ENCODE measurements around the gene HMCN1. TPM values are rescaled to one million over a fixed set of nuclear protein-coding genes. Genes with fewer than 3 reads are reported as not detected.

The HMCN1 gene
- total RNA-seq, result 0.05 and 2.2 TPM in 2 replicates
- 0.26 TPM for polyA plus RNA-seq (2012)

DNA sequence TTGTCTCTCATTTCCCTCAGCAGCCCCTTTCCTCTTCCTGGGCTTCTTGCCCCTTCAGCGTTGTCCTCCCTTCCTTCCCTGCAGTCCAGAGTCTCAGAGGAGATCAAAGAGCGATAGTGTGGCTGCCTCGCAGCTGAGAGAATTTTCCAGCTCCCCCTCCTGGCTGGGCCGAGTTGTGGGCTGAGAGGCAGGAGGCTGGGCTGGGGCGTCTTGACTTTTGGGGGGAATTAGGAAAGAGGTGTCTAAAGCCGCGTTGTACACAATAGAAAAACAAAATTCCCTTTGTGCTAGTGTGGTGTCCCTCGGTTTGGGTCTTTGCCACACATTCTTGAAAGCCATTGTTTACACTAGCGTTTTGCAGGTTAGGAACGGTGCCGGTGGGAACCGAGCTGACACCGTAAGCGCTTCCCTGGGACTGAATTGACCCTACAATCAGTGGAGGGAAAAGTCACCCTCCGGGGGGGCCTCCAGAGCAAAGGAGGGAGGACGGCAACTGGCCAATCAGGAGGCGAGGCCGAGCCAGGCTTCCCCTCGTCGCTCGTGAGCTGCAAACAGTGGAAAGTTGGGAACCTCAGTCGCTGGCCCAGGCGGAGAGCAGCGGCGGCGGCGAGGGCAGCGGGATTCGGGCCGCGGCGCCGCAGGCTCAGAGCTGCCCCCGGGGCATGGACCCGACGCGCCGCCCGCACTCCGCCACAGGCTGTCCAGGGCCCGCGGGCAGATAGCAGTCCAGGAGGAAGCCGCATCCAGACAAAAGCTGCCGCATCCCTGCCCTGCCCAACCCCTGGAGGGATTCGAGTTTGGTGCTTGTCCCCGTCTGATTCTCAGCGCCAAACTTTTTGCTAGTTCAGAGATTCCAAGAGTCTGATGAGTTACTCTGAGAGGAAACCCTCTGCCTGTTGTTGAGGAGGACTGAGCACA is at the start of gene HMCN1:
Gene HMCN1, plus strand, starts transcription at position 574 of the 918 bp plus-strand sequence. CDS start 389 bp downstream, outside the sequence.
- peak; percentile 57 for DNase-seq (ENCODE audit: low read depth)

DNA sequence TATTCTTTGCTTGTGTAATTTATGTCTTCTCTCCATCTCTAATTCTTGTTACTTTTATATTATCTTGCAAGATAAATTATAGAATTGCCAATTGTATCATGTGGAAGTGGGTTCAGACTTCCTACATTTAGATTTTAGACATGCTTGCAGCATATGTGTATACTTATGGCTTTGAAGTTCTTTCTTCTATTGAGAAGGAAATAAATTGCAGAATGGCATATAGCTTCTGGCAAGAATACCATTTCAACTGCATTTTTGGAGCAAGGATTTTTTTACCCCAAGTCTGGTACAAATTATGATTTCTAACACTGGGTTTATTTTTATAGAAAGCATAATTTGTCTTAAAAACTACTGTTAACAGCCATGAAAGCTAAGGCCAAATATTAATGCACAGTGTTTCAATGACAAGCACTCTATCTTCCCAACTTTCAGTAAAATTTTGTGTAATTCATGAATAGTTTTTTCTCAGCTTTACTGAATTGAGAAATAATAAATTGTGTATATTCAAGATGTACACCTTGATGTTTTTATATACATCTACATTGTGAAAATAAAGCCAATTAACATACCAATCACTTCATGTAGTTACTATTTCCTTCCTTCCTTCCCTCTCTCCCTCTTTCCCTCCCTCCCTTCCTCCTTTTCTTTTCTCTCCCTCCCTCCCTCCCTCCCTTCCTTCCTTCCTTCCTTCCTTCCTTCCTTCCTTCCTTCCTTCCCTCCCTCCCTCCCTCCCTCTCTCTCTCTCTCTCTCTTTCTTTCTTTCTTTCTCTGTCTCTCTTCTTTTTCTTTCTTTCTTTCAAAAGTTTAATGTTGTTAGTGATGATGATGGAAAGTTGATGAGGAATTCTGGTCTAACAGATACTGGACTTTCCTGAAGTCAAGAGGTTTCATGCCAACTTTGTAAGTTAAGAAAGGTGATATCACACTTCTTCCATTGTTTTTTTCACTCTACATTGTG is 47.1 kb upstream of the HMCN1 start:
- DNase-seq (ENCODE audit: low read depth), result no peak

DNA sequence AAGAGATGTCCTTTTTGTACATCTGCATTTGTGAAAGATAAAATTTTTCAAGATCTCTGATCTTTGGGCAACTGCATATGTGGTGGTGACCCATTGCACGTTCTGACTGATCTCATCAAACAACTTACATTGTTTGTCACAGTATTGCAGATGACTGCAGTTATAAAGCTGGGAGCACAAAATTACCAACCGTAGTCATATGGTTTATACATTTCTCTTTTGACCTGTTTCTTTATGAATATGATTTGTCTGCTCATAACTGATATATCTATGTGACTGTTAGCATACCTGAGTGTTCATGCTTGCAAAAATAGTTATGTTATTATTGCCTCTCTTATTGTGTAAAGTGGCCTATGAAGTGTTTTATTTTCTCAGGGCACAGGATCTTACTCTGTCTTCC is 43.7 kb upstream of the HMCN1 start:
- DNase-seq (ENCODE audit: low read depth), result no peak

DNA sequence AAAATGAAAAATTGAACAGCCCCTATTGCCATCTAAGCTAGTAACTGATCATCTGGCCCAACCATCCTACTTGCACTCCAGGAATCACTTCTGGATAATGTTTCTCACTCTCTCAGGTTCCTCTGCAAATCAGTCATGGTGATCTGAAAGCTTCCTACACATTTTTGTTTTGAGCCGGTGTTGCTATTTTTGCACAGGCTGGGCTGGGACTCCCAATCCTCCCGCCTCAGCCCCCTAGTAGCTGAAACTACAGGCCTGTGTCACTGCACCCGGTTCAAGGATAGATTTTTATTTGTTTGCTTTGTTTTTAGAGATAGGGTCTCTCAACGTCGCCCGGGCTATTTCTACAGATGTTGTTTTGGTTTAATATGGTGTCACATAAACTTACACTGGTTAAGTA is 40.5 kb upstream of the HMCN1 start:
- DNase-seq (ENCODE audit: low read depth), result no peak

DNA sequence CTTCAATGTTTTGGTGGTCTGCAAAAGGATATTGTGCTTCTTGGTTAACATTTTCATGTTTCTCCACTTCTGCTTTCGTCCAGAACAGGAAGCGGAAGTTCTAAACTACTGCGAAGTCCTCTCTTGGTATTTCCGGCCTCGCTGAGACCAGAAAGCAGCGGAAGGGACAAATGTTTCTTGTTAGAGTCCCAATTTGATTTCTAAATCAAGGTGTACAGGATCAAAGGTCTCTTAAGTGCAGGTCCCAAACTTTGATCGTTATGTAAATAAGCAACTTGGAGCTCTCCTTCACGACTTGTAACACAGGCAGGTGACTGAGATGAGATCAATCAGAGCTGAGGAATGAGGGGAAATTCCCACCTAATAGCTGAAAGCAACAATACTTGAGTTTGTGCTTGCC is 40.1 kb upstream of the HMCN1 start:
- DNase-seq (ENCODE audit: low read depth), result no peak

DNA sequence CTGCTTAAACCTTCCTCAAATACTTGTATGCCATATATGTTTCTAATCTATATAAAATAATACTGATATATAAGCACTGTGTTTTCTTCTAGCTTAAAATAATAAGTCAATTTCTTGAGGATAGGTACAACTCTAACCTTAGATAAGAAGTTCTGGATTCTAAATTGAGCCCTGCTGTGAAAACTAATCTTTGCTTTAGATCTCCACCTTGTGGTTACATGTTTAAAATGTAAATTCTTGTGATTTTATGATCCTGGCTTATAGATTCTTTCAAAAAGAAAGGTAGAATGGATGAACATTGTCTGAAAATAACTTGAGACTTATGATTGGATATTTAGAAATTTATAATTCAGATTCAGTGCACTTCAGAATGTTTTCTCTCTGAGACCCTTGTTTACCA is 38.9 kb upstream of the HMCN1 start:
- DNase-seq (ENCODE audit: low read depth), result no peak

DNA sequence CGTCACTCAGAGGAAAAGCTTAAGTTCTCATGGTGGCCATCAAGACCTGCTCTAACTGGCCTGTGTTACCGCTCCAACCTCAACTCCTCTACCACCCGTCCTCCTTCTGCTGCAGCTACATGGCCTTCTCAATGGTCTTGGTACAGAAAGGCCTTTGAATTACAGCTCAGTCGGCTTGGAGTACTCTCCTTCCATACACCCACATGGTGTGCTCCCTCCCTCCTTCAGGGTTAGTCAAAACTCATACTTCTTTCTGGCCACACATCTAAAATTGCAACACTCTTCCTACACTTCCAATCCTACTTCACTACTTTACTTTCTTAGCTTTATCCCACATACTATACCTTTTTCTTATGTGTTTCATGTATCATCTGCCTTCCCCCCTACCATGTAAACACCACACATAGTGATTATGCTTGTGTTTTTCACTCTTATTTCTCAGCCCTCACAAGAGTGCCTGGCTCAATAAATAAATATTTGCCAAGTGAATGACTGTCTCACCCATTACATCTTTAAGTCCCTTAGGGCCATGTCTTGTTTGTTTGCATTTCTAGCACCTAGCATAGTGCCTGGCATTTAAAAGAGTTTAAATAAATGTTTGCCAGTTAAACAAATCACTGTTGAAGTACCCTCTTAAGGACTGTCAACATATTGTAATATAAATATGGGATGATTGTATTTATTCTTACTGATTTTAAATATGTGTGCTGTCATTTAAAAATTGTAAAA is 37.6 kb upstream of the HMCN1 start:
- no peak for DNase-seq (ENCODE audit: low read depth)

DNA sequence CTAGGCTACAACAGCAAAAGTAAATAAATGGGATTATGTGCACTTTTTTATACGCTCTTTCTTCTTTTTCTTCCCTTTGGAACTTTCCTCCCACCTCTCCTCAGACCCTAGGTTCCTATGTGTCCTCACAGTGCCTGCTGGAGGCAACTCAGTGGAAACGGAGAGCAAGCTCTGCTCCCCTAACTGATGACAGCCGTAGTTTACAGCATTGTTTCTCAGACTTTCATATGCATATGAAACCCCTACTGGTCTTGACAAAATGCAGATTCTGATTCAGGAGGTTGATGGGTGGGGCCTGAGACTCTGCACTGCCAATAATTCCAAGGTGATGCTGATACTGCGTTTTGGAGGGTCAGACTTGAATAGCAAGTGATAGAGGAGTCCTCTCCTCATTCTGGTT is 34.3 kb upstream of the HMCN1 start:
- DNase-seq (ENCODE audit: low read depth), result no peak

DNA sequence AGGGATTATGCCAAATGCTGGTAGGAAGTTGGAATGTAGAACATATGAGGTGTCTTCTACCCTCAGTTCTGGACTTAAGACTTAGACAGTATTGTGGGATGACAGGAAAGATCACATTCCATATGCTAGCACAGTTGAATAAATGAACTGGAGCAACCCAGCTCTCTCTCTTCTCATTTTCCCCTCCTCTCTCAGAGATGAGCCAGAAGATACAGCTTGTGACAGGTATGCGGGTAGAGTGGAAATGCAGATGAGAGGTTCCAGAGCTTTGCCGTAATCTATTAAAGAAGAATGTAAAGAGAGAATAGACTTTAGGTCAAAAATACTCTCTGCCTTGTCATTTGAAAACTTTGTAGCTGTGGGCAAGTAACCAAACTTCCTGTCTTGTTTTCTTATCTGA is 32.5 kb upstream of the HMCN1 start:
- no peak for DNase-seq (ENCODE audit: low read depth)

DNA sequence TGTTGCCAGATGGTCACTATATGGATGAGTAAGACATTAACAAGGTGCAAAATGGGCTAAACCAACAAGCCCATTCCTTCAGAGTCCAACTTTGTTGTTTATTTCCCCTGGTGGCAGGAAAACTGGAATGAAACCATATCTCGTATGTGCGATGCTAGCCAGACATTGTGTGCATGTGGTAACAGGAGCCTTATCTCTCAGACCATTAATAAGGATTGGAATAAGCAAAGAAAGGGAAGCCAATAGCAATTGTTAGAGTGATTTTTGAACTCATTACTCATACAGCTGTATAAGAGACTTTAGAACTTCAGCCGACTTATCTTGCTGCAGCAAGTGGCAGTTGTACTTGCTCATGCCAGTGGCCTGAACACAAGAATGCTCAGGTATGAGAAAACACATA is 30.0 kb upstream of the HMCN1 start:
- no peak for DNase-seq (ENCODE audit: low read depth)

DNA sequence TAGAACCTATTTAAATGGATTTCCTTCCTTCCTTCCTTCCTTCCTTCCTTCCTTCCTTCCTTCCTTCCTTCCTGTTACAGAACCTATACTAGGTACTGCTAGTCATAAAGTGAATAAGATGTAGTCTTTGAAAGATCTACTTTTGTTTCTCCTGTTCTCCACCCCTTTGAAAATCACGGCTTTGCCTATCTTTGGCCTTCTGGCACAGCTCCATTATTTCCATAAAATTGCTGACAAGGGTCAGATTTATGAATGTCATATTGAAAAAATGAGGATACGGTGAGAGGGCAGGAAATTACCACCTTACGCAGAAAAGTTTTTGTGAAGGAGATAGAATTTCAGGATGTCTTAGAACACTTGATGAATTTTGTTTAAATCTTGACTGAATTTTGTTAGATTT is 18.1 kb upstream of the HMCN1 start:
- no peak for DNase-seq (ENCODE audit: low read depth)

DNA sequence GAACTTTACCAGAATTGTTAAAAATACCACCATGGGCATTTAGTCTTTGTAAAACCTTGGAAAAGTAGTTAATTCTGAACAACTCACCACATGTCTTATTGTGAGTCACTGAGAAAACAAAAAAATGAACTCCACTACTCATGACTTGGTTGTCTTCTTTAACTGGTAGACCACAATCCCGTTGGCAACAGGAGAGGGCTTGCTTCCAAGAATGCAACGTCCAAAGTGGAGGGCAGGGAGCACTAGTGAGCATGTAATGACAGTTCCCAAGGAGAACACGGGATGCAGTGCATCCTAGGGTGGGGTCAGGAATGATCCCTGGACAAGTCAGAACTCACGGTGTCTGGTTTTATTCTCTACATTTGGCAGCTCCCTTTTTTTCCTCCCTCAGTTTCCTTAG is 15.2 kb upstream of the HMCN1 start:
- peak; percentile 84 for DNase-seq (ENCODE audit: low read depth)

DNA sequence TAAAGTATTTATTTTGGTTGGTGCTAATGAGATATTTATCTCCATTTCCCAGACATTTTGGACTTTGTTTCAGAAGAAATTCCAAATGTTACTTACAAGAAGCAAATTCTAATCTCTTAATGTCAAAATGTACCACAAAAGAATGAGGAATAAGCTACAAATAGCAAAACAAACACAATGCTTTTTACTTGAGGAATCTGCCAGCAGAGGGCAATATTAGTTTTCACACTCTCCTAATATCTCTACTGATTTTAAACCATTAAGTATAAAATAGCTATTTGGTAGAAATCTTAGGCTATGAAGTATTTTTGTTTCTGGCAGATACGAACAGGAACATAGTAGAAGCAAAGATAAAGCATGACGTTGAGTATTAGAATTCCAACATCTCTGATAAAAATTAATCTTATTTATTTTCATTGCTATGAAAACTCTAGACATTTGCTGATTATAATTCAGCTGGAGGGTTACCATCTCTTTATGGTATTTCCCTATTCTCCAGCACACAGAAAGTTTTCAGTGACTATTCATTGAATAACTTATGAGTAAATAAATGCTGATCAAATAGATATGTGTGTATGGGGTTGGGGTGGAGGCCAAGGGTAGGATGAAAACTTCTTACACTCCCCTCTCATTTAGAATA is 13.4 kb upstream of the HMCN1 start:
- peak; percentile 51 for DNase-seq (ENCODE audit: low read depth)

DNA sequence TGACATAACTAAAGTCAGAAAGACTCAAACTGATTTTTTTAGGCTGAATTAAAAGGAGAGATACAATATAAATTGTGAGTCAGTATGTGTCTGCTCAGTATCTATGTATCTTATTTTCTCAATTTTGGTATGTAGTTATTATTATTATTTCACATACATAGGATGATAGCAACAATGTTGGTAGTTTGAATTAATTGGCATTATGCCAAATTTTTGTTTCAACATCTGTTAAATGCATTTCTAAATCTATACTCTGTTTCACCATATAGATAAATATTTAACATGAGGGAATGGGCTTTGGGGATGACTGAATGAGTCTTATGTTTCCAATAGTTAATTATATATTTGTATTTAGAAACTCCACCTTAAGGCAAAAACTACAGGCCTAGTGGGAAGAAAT is 12.6 kb upstream of the HMCN1 start:
- no peak for DNase-seq (ENCODE audit: low read depth)

DNA sequence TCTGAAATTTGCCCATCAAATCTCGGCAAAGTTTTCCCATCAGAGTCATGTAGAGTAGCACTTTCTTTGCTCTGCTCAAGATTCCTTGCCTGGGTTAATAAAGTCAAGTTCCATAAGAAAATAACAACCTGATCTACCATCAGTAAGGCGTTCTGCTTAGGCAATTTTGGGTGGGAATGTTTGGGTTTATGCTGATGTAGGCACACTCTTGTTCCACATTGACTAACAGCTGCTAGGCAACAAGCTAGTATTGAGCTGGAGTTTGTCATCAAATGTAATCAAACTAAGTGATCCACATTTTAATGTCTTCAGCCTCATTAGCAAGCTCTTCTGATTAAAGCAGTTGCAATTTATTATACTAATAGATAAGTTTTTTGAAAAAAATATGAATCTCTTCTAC is 12.1 kb upstream of the HMCN1 start:
- DNase-seq (ENCODE audit: low read depth), result no peak

DNA sequence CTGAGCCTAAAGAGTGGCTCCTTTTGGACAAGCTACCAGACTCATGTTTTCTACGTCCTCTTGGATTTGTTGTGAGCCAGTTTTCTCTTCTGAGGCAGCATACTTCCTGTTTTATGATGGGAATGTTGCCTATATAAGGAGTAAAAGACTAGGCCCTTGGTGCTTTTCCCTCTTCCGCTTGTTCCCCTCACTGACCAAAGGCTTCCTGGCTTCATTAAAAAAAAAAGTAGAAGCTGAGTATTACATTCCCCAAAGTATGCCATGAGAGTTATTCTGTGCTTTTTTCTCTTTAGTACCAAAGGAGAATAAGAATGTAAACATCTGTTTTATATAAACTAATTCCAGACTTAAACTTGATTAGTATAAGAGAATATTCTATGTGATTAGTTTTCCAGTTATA is 6.5 kb upstream of the HMCN1 start:
- no peak for DNase-seq (ENCODE audit: low read depth)

DNA sequence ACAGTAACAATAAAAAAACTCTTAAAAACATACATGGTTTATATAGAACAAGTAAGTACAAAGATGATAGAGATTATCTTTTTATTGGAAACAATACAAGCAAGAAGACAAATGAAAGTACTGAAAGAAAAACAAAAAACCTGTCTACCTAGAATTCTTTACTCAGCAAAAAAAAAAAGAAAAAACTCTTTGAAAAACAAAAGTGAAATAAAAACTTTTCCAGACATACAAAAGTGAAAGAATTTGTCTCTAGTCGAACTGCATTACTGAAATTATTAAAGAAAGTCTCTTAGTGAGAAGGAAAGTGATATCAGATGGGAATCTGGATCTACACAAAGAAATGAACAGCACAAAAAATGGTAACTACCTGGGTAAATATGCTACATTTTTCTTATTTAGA is 2.7 kb upstream of the HMCN1 start:
- DNase-seq (ENCODE audit: low read depth), result no peak

DNA sequence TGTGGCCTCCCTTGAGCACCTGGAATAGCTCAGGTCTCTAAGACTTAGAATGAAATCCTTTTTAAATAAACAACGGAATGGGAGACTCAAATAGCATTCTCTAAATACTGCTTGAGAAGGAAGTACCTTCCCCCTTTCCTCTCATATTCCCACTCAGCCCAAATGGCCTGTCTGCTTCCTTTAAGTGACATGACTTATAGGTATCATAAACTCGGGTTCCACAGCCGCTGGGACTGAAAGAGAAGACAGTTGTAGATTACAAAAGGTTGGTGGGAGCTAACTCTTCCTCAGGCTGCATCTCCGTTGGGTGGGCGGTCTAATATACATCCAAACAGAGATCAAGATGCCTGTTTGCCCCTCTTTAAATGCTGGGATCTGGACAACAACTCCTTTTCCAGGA is 1.2 kb upstream of the HMCN1 start:
- no peak for DNase-seq (ENCODE audit: low read depth)

DNA sequence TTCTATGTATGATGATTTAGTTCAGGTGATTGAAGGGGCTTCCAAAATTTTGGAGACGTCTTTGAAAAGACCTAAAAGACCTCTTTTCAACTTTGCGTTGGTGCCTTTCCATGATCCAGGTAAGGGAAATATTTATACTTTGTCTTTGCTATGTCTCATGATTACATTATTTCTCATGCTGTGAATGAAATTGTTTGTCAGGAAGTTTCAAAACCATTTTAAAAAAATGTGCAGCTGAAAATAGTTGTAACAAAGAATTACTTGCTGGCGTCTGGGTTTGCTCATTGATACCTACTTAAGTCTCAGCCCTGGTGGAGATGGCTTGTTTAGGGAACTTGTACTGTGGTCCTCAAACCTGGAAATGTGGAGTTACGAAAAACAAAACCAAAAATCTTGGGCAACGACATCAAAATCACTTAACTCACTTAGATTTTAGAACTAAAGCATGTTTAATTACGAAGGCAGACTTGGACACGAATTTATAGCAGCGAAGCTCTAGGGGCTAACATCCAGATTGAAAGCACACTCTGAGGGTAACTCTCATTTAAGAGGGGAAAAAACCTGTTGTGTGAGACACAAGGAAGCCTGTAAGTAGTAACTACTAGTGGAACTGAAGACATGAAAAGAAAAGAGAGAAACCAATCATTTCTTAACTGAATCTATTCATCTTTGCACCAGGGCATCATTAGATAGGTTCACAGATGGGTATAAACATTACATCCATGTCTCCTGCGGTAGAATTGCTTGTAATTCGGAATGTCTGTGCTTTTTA is 924 bp downstream of the HMCN1 start:
- no peak for DNase-seq (ENCODE audit: low read depth)

DNA sequence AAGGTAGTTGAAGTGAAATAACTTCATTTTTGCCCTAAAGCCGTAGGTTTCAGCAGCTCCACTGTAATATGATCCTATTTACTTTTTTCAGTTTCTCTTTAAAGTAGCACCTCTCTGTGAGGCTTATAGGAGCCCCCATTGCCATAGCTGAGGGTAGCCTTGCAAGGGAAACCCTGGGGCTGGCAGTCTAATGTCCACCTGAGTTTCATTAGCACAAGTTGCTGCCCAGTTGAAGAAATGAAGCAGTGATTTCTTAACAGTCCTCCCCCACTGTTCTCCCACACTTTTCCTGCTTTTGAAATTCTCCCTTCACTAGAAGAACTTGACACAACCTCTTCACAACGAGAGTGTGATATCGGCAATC is 1.5 kb downstream of the HMCN1 start:
- DNase-seq (ENCODE audit: low read depth), result no peak
